HS-27A (cell line): ENCODE data around the gene NEDD1.

Source experiments
- DNase-seq: peaks from one replicate; pipeline ENCODE4 v3.0.0-alpha.2; 2012; ENCODE audit warnings: low read depth, missing footprints

Gene NEDD1

GRCh38 chr12:96901175-96901574 is 5.9 kb upstream of the NEDD1 start:
- DNase-seq = no peak

- no peak for DNase-seq
These were observed 5.0 kb upstream of the NEDD1 start for GRCh38 chr12:96902076-96902475.

GRCh38 chr12:96906498-96906848 is 584 bp upstream of the NEDD1 start:
- DNase-seq = no peak

GRCh38 chr12:96907671-96908422 is 790 bp downstream of the NEDD1 start:
- no peak for DNase-seq

GRCh38 chr12:96908423-96908675 is 1.3 kb downstream of the NEDD1 start:
- no peak for DNase-seq

- no peak for DNase-seq
These were observed 5.2 kb downstream of the NEDD1 start for GRCh38 chr12:96912261-96912660.

GRCh38 chr12:96912943-96913342 is 5.9 kb downstream of the NEDD1 start:
- DNase-seq = no peak

- DNase-seq = no peak
These were observed 12.6 kb downstream of the NEDD1 start for GRCh38 chr12:96919510-96920210.

- no peak for DNase-seq
These were observed 41.7 kb downstream of the NEDD1 start for GRCh38 chr12:96948782-96949181.

GRCh38 chr12:96979532-96979931 is 72.5 kb downstream of the NEDD1 start:
- DNase-seq = no peak

GRCh38 chr12:96980991-96981414 is 73.9 kb downstream of the NEDD1 start:
- peak; percentile 54 for DNase-seq

- no peak for DNase-seq
These were observed 74.9 kb downstream of the NEDD1 start for GRCh38 chr12:96981911-96982310.

- DNase-seq = no peak
These were observed 75.6 kb downstream of the NEDD1 start for GRCh38 chr12:96982671-96983070.

- no peak for DNase-seq
These were observed 78.7 kb downstream of the NEDD1 start for GRCh38 chr12:96985515-96986362.

GRCh38 chr12:96986883-96987523 is 79.9 kb downstream of the NEDD1 start:
- DNase-seq = no peak

GRCh38 chr12:96988919-96989318 is 81.9 kb downstream of the NEDD1 start:
- DNase-seq = no peak

GRCh38 chr12:96989916-96990315 is 82.9 kb downstream of the NEDD1 start:
- no peak for DNase-seq

- no peak for DNase-seq
These were observed 87.8 kb downstream of the NEDD1 start for GRCh38 chr12:96994900-96995299.

- no peak for DNase-seq
These were observed 88.8 kb downstream of the NEDD1 start for GRCh38 chr12:96995861-96996260.

GRCh38 chr12:96997797-96998484 is 90.9 kb downstream of the NEDD1 start:
- DNase-seq = no peak

GRCh38 chr12:97003276-97003675 is 96.2 kb downstream of the NEDD1 start:
- DNase-seq = no peak
